ENCODE results near the gene PACSIN2. TPM values are rescaled to one million over a fixed set of nuclear protein-coding genes. Genes with fewer than 3 reads are reported as not detected.

Gene PACSIN2
- total and polyA plus RNA-seq, 2 of the 13 experiments (the other 11 are each of a cell fraction or from before 2014, with no cell fraction given) = 54.1 to 68.8 TPM

DNA sequence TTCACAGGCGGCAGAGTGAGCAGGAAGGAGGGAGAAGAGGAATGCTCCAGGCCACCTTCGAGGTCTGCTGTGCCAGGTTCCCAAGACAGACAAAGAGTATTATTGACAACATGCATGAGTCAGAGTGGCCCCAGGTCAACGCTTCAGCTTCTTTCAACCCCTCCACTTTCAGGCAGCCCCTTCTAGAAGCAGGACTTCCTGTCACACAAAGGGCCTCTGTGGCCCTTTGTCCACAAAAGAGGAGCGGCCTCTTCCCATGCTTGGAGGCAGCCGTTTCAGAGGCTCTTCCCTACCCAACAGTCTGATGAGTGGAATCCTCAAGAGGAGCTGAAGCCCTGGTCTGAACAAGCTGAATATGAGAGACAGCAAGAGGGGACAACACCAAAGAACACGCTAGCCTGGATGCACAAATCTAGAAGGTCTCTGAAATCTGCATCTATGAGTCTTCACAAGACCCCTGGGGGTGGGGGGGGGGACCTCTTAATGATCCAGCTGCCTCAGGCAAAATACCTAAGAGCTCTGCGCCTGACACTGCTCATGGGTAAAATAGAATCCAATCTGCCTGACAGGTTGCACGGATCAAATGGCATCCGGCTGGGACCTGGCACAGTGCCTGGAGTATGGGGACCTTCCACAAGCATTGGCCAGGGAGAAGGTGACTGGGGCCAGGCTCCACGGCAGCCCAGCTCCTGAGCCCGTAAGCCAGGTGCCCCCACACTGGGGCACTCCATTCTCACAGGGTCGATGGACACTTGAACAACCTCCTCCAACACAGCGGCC, 67.5 kb downstream of the PACSIN2 start (continued):
- TF ChIP-seq ZNF777 (CRISPR knock-in tag; IDR thresholded peaks at IDR 0.05) (no peak), KDM2A (CRISPR knock-in tag; IDR thresholded peaks at IDR 0.05; ENCODE audit: borderline replicate concordance, low read depth) (no peak), STAG1 (CRISPR knock-in tag; IDR thresholded peaks at IDR 0.05) (no peak; the same call in 1 of the 2 replicates), ZNF121 (CRISPR knock-in tag; IDR thresholded peaks at IDR 0.05) (no peak), ZNF879 (CRISPR knock-in tag; IDR thresholded peaks at IDR 0.05) (no peak), KDM5B (CRISPR knock-in tag; IDR thresholded peaks at IDR 0.05; ENCODE audit: borderline replicate concordance) (no peak), REPIN1 (CRISPR knock-in tag; IDR thresholded peaks at IDR 0.05; ENCODE audit: borderline replicate concordance, low read depth) (no peak), SSRP1 (CRISPR knock-in tag; IDR thresholded peaks at IDR 0.05) (no peak), PRMT3 (CRISPR knock-in tag; IDR thresholded peaks at IDR 0.05; ENCODE audit: borderline replicate concordance, low read depth) (no peak), TRIM24 (CRISPR knock-in tag; IDR thresholded peaks at IDR 0.05) (no peak), POLR2G (IDR thresholded peaks at IDR 0.05; ENCODE audit: low read depth, low read length) (peak; percentile 56; the same call in 1 of the 2 replicates), CBX2 (IDR thresholded peaks at IDR 0.05; ENCODE audit: low read depth, low read length) (no peak), CBX2 (CRISPR knock-in tag; IDR thresholded peaks at IDR 0.05; ENCODE audit: low read depth) (no peak), REXO4 (CRISPR knock-in tag; IDR thresholded peaks at IDR 0.05; ENCODE audit: borderline replicate concordance) (no peak), SYNCRIP (IDR thresholded peaks at IDR 0.05; ENCODE audit: insufficient read depth, low read depth, low read length) (no peak), DPF2 (CRISPR knock-in tag; IDR thresholded peaks at IDR 0.05; ENCODE audit: borderline replicate concordance, low read depth) (peak; percentile 30; the same call in 1 of the 2 replicates), KDM4B (CRISPR knock-in tag; IDR thresholded peaks at IDR 0.05) (no peak), TBX2 (CRISPR knock-in tag; IDR thresholded peaks at IDR 0.05; ENCODE audit: borderline replicate concordance) (peak; percentile 14; the same call in 1 of the 2 replicates), ZNF644 (CRISPR knock-in tag; IDR thresholded peaks at IDR 0.05; ENCODE audit: low read depth) (no peak), JUN (CRISPR knock-in tag; IDR thresholded peaks at IDR 0.05) (0 out of 2 replicates have a peak, but pooled peaks have one; percentile 20), FOXA1 (IDR thresholded peaks at IDR 0.05) (no peak), FOXA1 (CRISPR knock-in tag; IDR thresholded peaks at IDR 0.05) (peak; percentile 73)
- TF ChIP-seq, protein P1, sequence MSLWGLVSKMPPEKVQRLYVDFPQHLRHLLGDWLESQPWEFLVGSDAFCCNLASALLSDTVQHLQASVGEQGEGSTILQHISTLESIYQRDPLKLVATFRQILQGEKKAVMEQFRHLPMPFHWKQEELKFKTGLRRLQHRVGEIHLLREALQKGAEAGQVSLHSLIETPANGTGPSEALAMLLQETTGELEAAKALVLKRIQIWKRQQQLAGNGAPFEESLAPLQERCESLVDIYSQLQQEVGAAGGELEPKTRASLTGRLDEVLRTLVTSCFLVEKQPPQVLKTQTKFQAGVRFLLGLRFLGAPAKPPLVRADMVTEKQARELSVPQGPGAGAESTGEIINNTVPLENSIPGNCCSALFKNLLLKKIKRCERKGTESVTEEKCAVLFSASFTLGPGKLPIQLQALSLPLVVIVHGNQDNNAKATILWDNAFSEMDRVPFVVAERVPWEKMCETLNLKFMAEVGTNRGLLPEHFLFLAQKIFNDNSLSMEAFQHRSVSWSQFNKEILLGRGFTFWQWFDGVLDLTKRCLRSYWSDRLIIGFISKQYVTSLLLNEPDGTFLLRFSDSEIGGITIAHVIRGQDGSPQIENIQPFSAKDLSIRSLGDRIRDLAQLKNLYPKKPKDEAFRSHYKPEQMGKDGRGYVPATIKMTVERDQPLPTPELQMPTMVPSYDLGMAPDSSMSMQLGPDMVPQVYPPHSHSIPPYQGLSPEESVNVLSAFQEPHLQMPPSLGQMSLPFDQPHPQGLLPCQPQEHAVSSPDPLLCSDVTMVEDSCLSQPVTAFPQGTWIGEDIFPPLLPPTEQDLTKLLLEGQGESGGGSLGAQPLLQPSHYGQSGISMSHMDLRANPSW (CRISPR knock-in tag; IDR thresholded peaks at IDR 0.05; ENCODE audit: borderline replicate concordance) = no peak
- TF ChIP-seq, protein P2, sequence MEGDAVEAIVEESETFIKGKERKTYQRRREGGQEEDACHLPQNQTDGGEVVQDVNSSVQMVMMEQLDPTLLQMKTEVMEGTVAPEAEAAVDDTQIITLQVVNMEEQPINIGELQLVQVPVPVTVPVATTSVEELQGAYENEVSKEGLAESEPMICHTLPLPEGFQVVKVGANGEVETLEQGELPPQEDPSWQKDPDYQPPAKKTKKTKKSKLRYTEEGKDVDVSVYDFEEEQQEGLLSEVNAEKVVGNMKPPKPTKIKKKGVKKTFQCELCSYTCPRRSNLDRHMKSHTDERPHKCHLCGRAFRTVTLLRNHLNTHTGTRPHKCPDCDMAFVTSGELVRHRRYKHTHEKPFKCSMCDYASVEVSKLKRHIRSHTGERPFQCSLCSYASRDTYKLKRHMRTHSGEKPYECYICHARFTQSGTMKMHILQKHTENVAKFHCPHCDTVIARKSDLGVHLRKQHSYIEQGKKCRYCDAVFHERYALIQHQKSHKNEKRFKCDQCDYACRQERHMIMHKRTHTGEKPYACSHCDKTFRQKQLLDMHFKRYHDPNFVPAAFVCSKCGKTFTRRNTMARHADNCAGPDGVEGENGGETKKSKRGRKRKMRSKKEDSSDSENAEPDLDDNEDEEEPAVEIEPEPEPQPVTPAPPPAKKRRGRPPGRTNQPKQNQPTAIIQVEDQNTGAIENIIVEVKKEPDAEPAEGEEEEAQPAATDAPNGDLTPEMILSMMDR (CRISPR knock-in tag; IDR thresholded peaks at IDR 0.05) = 0 out of 2 replicates have a peak, but pooled peaks have one; percentile 3
- TF ChIP-seq, protein P3, sequence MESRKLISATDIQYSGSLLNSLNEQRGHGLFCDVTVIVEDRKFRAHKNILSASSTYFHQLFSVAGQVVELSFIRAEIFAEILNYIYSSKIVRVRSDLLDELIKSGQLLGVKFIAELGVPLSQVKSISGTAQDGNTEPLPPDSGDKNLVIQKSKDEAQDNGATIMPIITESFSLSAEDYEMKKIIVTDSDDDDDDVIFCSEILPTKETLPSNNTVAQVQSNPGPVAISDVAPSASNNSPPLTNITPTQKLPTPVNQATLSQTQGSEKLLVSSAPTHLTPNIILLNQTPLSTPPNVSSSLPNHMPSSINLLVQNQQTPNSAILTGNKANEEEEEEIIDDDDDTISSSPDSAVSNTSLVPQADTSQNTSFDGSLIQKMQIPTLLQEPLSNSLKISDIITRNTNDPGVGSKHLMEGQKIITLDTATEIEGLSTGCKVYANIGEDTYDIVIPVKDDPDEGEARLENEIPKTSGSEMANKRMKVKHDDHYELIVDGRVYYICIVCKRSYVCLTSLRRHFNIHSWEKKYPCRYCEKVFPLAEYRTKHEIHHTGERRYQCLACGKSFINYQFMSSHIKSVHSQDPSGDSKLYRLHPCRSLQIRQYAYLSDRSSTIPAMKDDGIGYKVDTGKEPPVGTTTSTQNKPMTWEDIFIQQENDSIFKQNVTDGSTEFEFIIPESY (CRISPR knock-in tag; IDR thresholded peaks at IDR 0.05) = peak; percentile 36; the same call in 1 of the 2 replicates
